Heart right ventricle (tissue), 16 donors: ENCODE data around the gene MEF2C. TPM values are rescaled to one million over a fixed set of nuclear protein-coding genes. Genes with fewer than 3 reads are reported as not detected.

ENCODE experiments used
- ATAC-seq, 8 donors: fragments of 200-7000 bp; cut with Tn5 transposase; one replicate each; pipeline ENCODE4 v1.9.1; 2020; ENCODE audit warnings: mild to moderate bottlenecking in 8 of 8, moderate library complexity in 8 of 8, moderate number of reproducible peaks in 1 of 8
- DNase-seq, 2 donors: peaks; one replicate each; pipeline ENCODE4 v3.0.0-alpha.2; 2020
- H3K27ac ChIP-seq, 10 donors: fragments of 200-600 bp; sonication (generic) in 2 of 10; one replicate each; pipeline versions ENCODE4 v1.5.0 to v1.8.0; 2020 to 2022; ENCODE audit warnings: mild to moderate bottlenecking in 3 of 10
- H3K27me3 ChIP-seq, 7 donors: fragments of 200-600 bp; one replicate each; pipeline ENCODE4 v1.8.0; 2021 to 2022; ENCODE audit warnings: mild to moderate bottlenecking in 2 of 7
- H3K36me3 ChIP-seq, 9 donors: fragments of 200-600 bp; sonication (generic) in 1 of 9; one replicate each; pipeline versions ENCODE4 v1.5.0 to v1.8.0; 2020 to 2022; ENCODE audit warnings: mild to moderate bottlenecking in 2 of 9
- H3K4me1 ChIP-seq, 9 donors: fragments of 200-600 bp; sonication (generic) in 1 of 9; one replicate each; pipeline versions ENCODE4 v1.5.0 to v1.8.0; 2020 to 2022; ENCODE audit warnings: mild to moderate bottlenecking in 4 of 9
- H3K4me3 ChIP-seq, 10 donors: fragments of 200-600 bp; sonication (generic) in 2 of 10; one replicate each; pipeline versions ENCODE4 v1.5.0 to v1.8.0; 2020 to 2022; ENCODE audit warnings: mild to moderate bottlenecking in 7 of 10, moderate library complexity in 2 of 10
- H3K9me3 ChIP-seq, 11 donors: fragments of 200-600 bp in 10 of 11; sonication (generic) in 2 of 11; one replicate each; pipeline versions ENCODE4 v1.5.0 to v1.8.0; 2013 to 2022; ENCODE audit warnings: mild to moderate bottlenecking in 2 of 11, control low read depth in 1 of 11, moderate library complexity in 1 of 11
- CTCF ChIP-seq, 9 donors: fragments of 200-600 bp; sonication (generic) in 2 of 9; IDR thresholded peaks; one replicate each; pipeline versions ENCODE4 v1.5.0 to v1.8.0; 2021 to 2022; ENCODE audit warnings: antibody characterized with exemption in 9 of 9, mild to moderate bottlenecking in 5 of 9, moderate library complexity in 1 of 9
- WGBS, 2 donors: extraction: QIAGEN DNeasy Blood & Tissue Kit; methylation state at CpG; one replicate each; pipeline ENCODE4 v1.1.7; 2013; ENCODE audit warnings: inconsistent platforms in 1 of 2; 5-methylcytosine and 5-hydroxymethylcytosine counted together
- intact Hi-C, 10 donors: fragments of 100-400 bp; cut with DNase I; formaldehyde crosslinking; loops; one replicate each; pipeline versions ENCODE4 v1.11.1 to v1.14.2; 2022
- polyA plus RNA-seq, 2 donors: library from polyadenylated mRNA; stranded (reverse); fragments of 200-250 nt; gene quantifications; one replicate each; pipeline ENCODE4 v1.2.3, GENCODE V29; 2013
- total RNA-seq, 10 donors: library from RNA; stranded (reverse); fragmentation: NEBNext Ultra II Directional in 3 of 10; extraction: Animal tissue kit (Norgen Biotek cat#: 25700) in 3 of 10; gene quantifications; one replicate each; pipeline versions ENCODE4 v1.2.1 to v1.2.4, GENCODE V29; 2021 to 2023
- donor health status: Arrhythmogenic right ventricular cardiomyopathy.
- donor health status: ischemic (EF 13 %, LVEDD 7.1; RV severe dilation, severe dysfunction).
- donor health status: healthy with polysubstance abuse.
- donor health status: DM: no; HTN: yes; CAD: no.
- donor health status: DM: no; HTN: no; CAD: no.
- donor health status: ischemic (EF 25% LVEDD 6.9; RV normal size, moderate dysfunction).
- donor health status: ischemic (EF 25% LVEDD 5.7; RV mildly dilated, moderate dysfunction).
- donor health status: healthy.
- donor health status: DM: yes; HTN: yes; CAD: no.
- donor health status: Ischemic cardiomyopathy.
- donor health status: ischemic (EF 35%, LVEDD 5.7; RV mildly dilated, moderate dysfunction).
- donor health status: nonischemic (EF 11% LVEDD 7.7; RV severe dilation, severe dysfunction).
- donor health status: DM: yes; HTN: yes; CAD: no.
- donor health status: PGD.
- donor health status: ischemic (EF 29% LVEDD 5.4; RV normal size, mild dysfunction).
- donor health status: nonischemic (EF 23%, LVEDD 6.1; RV moderate dilation, normal function).

MEF2C gene
- total and polyA plus RNA-seq, 12 donors = 11.2 to 88.7 (median 66.3) TPM

GRCh38 chr5:88872971-88873370, 10.0 kb downstream of the MEF2C start:
- peak overlapping the region in 4 of 10 donors; percentile 23 to 46 (median 30) for H3K27ac ChIP-seq
- no peak for TF ChIP-seq CTCF (IDR thresholded peaks at IDR 0.05)
- intact Hi-C loops = no loop called here
- DNase-seq (no peak), ATAC-seq (peak in 1 of 8 donors; percentile 23)
- peaks cover 0 to 6% (median 0%) of the 10 kb centered on the region in 9 donors for H3K36me3 ChIP-seq
- peak overlapping the region in 6 of 10 donors; percentile 3 to 31 (median 15) for H3K4me3 ChIP-seq
- H3K27me3 ChIP-seq = no peaks in the 10 kb centered on the region
- WGBS, 2 donors = 67 to 68% methylated on average over 6 of the region's 6 CpGs
- peaks cover 3 to 85% (median 57%) of the 10 kb centered on the region in 9 donors for H3K4me1 ChIP-seq
- H3K9me3 ChIP-seq = no peaks in the 10 kb centered on the region

DNA sequence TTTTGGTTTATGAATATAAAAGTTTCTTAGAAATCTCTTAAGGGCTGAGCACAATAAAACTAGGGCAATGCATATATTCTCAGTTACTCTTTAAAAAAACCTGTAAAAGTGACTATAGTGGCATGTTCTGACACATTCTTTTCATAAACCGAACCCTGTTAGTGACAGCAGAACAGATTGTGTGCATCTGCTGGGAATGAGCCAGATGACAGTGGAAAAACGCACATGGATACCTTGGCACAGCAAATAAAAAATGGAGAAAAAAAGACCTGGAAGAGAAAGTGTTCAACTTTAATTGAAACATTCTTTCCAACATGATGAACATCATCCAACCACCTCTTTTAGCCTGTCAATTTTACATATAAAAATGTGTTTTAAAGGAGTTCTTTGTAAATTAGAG, 12.7 kb downstream of the MEF2C start:
- peaks cover 3 to 78% (median 38%) of the 10 kb centered on the region in 9 donors for H3K4me1 ChIP-seq
- peaks cover 0 to 6% (median 0%) of the 10 kb centered on the region in 9 donors for H3K36me3 ChIP-seq
- H3K4me3 ChIP-seq = no peak overlapping the region
- ATAC-seq = no peak
- no peak overlapping the region for H3K27ac ChIP-seq
- no peaks in the 10 kb centered on the region for H3K27me3 ChIP-seq
- TF ChIP-seq CTCF (IDR thresholded peaks at IDR 0.05) = no peak
- H3K9me3 ChIP-seq = no peaks in the 10 kb centered on the region
- intact Hi-C loops = no loop called here
- WGBS, 2 donors = 16 to 31% methylated on average over 2 of the region's 2 CpGs
- no peak for DNase-seq

DNA sequence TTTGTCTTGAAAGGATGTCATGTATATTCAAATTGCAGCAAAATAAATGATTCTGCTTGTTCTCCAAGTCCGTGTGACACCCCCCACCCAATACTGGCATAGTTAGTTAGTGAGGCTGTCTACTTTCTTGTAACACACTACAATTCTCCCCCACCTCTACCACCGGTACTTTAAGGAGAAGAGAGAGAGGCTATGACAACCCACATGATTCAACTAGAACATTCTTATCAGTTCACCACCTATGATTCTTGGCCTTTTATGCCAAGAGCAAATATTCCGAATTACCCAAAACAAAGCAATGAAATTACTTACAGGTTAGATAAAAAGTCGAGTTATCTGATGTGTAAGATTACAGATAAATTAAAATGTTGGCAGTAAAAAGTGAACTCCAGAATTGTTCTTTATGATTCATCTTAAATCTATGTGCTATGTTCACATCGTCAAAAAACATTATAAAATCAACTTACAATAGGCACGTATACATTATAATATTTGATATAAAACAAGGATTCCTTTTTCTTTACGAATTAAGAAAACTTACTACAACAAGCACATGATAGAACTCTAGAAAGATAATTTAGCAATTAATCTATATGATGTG, 14.4 kb downstream of the MEF2C start:
- no peak overlapping the region for H3K4me3 ChIP-seq
- no peaks in the 10 kb centered on the region for H3K27me3 ChIP-seq
- DNase-seq = no peak
- TF ChIP-seq CTCF (IDR thresholded peaks at IDR 0.05) = no peak
- WGBS, 2 donors = 76 to 82% methylated on average over 7 of the region's 7 CpGs
- peaks cover 0 to 69% (median 22%) of the 10 kb centered on the region in 9 donors for H3K4me1 ChIP-seq
- ATAC-seq = no peak
- H3K27ac ChIP-seq = no peak overlapping the region
- H3K9me3 ChIP-seq = no peaks in the 10 kb centered on the region
- intact Hi-C loops = no loop called here
- peaks cover 0 to 9% (median 0%) of the 10 kb centered on the region in 9 donors for H3K36me3 ChIP-seq

- 92 to 95% methylated on average over 6 of the region's 6 CpGs for WGBS, 2 donors
These were observed 15.3 kb downstream of the MEF2C start for GRCh38 chr5:88867638-88868037.

More at GRCh38 chr5:88867638-88868037, 15.3 kb downstream of the MEF2C start:
- Histone ChIP-seq H3K27ac (no peak overlapping the region), H3K9me3 (no peaks in the 10 kb centered on the region), H3K4me3 (no peak overlapping the region), H3K4me1 (peaks cover 0 to 60% (median 22%) of the 10 kb centered on the region in 9 donors), H3K27me3 (no peaks in the 10 kb centered on the region), H3K36me3 (peaks cover 0 to 11% (median 0%) of the 10 kb centered on the region in 9 donors)
- no peak for DNase-seq
- ATAC-seq = no peak
- intact Hi-C loops = no loop called here
- no peak for TF ChIP-seq CTCF (IDR thresholded peaks at IDR 0.05)
